H1 (cell line): ENCODE results near the gene GTF2F2. TPM values are rescaled to one million over a fixed set of nuclear protein-coding genes. Genes with fewer than 3 reads are reported as not detected.

Experiments used
- CTCF ChIA-PET: fragments of 300-600 bp; sonication (Branson Sonifier 250); formaldehyde crosslinking; loops from one replicate; lab custom pipeline; 2021; ENCODE audit not compliant: partially characterized antibody; lab: Charles Lee
- POLR2A ChIA-PET: fragments of 300-600 bp; sonication (Branson Sonifier 250); formaldehyde crosslinking; loops from one replicate; lab custom pipeline; 2021; ENCODE audit warnings: inconsistent platforms; ENCODE audit not compliant: partially characterized antibody; lab: Charles Lee
- DNase-seq, 2 experiments: peaks; one replicate each; pipeline versions ENCODE4 v3.0.0 to v3.0.0-alpha.2; 2010 to 2022; ENCODE audit warnings: low spot score in 2 of 2, low read depth in 1 of 2, mixed read lengths in 1 of 2
- FAIRE-seq: peaks from 2 replicates; lab custom pipeline; 2011; peaks lifted over from hg19 to GRCh38; lab: Jason Lieb, UNC
- H2AFZ ChIP-seq: 2 replicates; pipeline ENCODE4 v1.8.1; 2012; ENCODE audit warnings: low read length, inconsistent platforms
- H2AK5ac ChIP-seq: 2 replicates; pipeline ENCODE4 v1.6.1; 2013; ENCODE audit warnings: low read depth, low read length
- H2BK120ac ChIP-seq: replicated peaks from 2 replicates; pipeline ENCODE3; 2013; ENCODE audit warnings: low read depth, low read length, inconsistent platforms
- H2BK12ac ChIP-seq: 2 replicates; pipeline ENCODE4 v1.6.1; 2013; ENCODE audit warnings: low read depth, low read length
- H2BK15ac ChIP-seq: 2 replicates; pipeline ENCODE4 v1.6.1; 2013; ENCODE audit warnings: low read length
- H2BK20ac ChIP-seq: 2 replicates; pipeline ENCODE4 v1.6.1; 2013; ENCODE audit warnings: low read length
- H2BK5ac ChIP-seq: 2 replicates; pipeline ENCODE4 v1.6.1; 2013; ENCODE audit warnings: low read depth, low read length
- H3K14ac ChIP-seq: 2 replicates; pipeline ENCODE4 v1.6.1; 2013; ENCODE audit warnings: inconsistent platforms; ENCODE audit not compliant: insufficient read length
- H3K18ac ChIP-seq: 2 replicates; pipeline ENCODE4 v1.6.1; 2013; ENCODE audit warnings: low read length; ENCODE audit errors: extremely low read depth
- H3K23ac ChIP-seq: 2 replicates; pipeline ENCODE4 v1.6.1; 2013; ENCODE audit warnings: inconsistent platforms; ENCODE audit not compliant: insufficient read length
- H3K23me2 ChIP-seq: 2 replicates; pipeline ENCODE4 v1.6.1; 2013; ENCODE audit warnings: low read depth, low read length
- H3K27ac ChIP-seq: 2 replicates; pipeline ENCODE4 v1.6.1; 2011; ENCODE audit warnings: low read depth, low read length, inconsistent platforms
- H3K27me3 ChIP-seq, 4 experiments: replicated peaks in 1 of 4; 1 replicate in 1 of 4; 2 replicates in 3 of 4; pipeline versions ENCODE4 v1.6.1 to v1.8.1; 2011 to 2013; ENCODE audit warnings: low read length in 3 of 4, mild to moderate bottlenecking in 3 of 4, inconsistent platforms in 2 of 4, mixed read lengths in 2 of 4, moderate library complexity in 1 of 4; ENCODE audit not compliant: control insufficient read depth in 3 of 4, insufficient read depth in 3 of 4; ENCODE audit errors: extremely low read depth in 1 of 4
- H3K36me3 ChIP-seq, 4 experiments: 2 replicates each; pipeline versions ENCODE4 v1.6.1 to v1.8.1; 2011 to 2013; ENCODE audit warnings: mild to moderate bottlenecking in 4 of 4, low read length in 3 of 4, moderate library complexity in 2 of 4, control low read depth in 1 of 4, inconsistent platforms in 1 of 4; ENCODE audit not compliant: insufficient read depth in 4 of 4, control insufficient read depth in 2 of 4
- H3K4ac ChIP-seq: replicated peaks from 2 replicates; pipeline ENCODE3; 2013; ENCODE audit warnings: low read length, low read depth, mixed read lengths, inconsistent platforms; ENCODE audit not compliant: insufficient read length
- H3K4me1 ChIP-seq, 4 experiments: replicated peaks in 1 of 4; 1 replicate in 1 of 4; 2 replicates in 3 of 4; pipeline versions ENCODE4 v1.6.1 to v1.8.1; 2011 to 2013; ENCODE audit warnings: low read length in 3 of 4, inconsistent platforms in 2 of 4, mixed read lengths in 1 of 4; ENCODE audit not compliant: insufficient read depth in 4 of 4, control insufficient read depth in 3 of 4
- H3K4me2 ChIP-seq, 2 experiments: 2 replicates each; pipeline versions ENCODE4 v1.6.1 to v1.8.1; 2011 to 2013; ENCODE audit warnings: low read depth in 2 of 2, low read length in 2 of 2, control low read depth in 1 of 2, inconsistent platforms in 1 of 2, mild to moderate bottlenecking in 1 of 2; ENCODE audit not compliant: insufficient read depth in 1 of 2
- H3K4me3 ChIP-seq, 4 experiments: fragments of 200-600, 300-600 bp in 1 of 4; sonication (generic), shearing (Covaris generic), sonication (Bioruptor Twin) in 1 of 4; 2 replicates each; pipeline versions ENCODE4 v1.5.1 to v1.8.1; 2011 to 2016; ENCODE audit warnings: low read length in 4 of 4, low read depth in 3 of 4, control low read depth in 2 of 4, inconsistent platforms in 2 of 4, mild to moderate bottlenecking in 2 of 4, mixed read lengths in 1 of 4, moderate library complexity in 1 of 4; ENCODE audit not compliant: insufficient read depth in 2 of 4; ENCODE audit errors: extremely low read depth in 1 of 4
- H3K56ac ChIP-seq: replicated peaks from 2 replicates; pipeline ENCODE3; 2013; ENCODE audit warnings: low read depth, mild to moderate bottlenecking, mixed read lengths, low read length, inconsistent platforms; ENCODE audit not compliant: insufficient read length
- H3K79me1 ChIP-seq: 2 replicates; pipeline ENCODE4 v1.6.1; 2013; ENCODE audit warnings: low read depth, low read length, control low read depth
- H3K79me2 ChIP-seq, 2 experiments: 2 replicates each; pipeline versions ENCODE4 v1.6.1 to v1.8.1; 2012 to 2013; ENCODE audit warnings: low read length in 2 of 2, mild to moderate bottlenecking in 2 of 2, inconsistent platforms in 1 of 2; ENCODE audit not compliant: insufficient read depth in 2 of 2, control insufficient read depth in 1 of 2
- H3K9ac ChIP-seq, 4 experiments: replicated peaks in 1 of 4; 1 replicate in 1 of 4; 2 replicates in 3 of 4; pipeline versions ENCODE4 v1.6.1 to v1.8.1; 2011 to 2013; ENCODE audit warnings: low read depth in 3 of 4, low read length in 3 of 4, control low read depth in 2 of 4, mild to moderate bottlenecking in 2 of 4, moderate library complexity in 2 of 4, inconsistent platforms in 1 of 4; ENCODE audit errors: extremely low read depth in 1 of 4
- H3K9me3 ChIP-seq, 2 experiments: 2 replicates each; pipeline versions ENCODE4 v1.6.1 to v1.8.1; 2012 to 2013; ENCODE audit warnings: mild to moderate bottlenecking in 2 of 2, moderate library complexity in 2 of 2, control low read depth in 1 of 2, inconsistent platforms in 1 of 2, low read depth in 1 of 2, low read length in 1 of 2, mixed read lengths in 1 of 2; ENCODE audit not compliant: insufficient read depth in 2 of 2
- H4K20me1 ChIP-seq, 2 experiments: replicated peaks in 1 of 2; 2 replicates each; pipeline versions ENCODE3 to v1.8.1; 2011 to 2013; ENCODE audit warnings: inconsistent platforms in 2 of 2, low read length in 2 of 2, mild to moderate bottlenecking in 1 of 2; ENCODE audit not compliant: insufficient read depth in 2 of 2, control insufficient read depth in 1 of 2
- H4K5ac ChIP-seq: 2 replicates; pipeline ENCODE4 v1.6.1; 2013; ENCODE audit warnings: low read length, low read depth, mixed read lengths, inconsistent platforms; ENCODE audit not compliant: insufficient read length
- H4K8ac ChIP-seq: 2 replicates; pipeline ENCODE4 v1.8.0; 2013; ENCODE audit warnings: mild to moderate bottlenecking, moderate library complexity, low read length, inconsistent platforms; ENCODE audit not compliant: insufficient read depth; ENCODE audit errors: extremely low read depth
- H4K91ac ChIP-seq: replicated peaks from 2 replicates; pipeline ENCODE3; 2013; ENCODE audit warnings: low read length, mixed read lengths, inconsistent platforms; ENCODE audit not compliant: insufficient read length
- ASH2L ChIP-seq: fragments of 200-600, 300-600 bp; sonication (generic); IDR thresholded peaks from one replicate; pipeline ENCODE4 v1.7.1; 2017; ENCODE audit warnings: low read length
- ATF3 ChIP-seq: IDR thresholded peaks from 2 replicates; pipeline ENCODE4 v1.6.1; 2011; ENCODE audit warnings: low read depth, mild to moderate bottlenecking, low read length; ENCODE audit not compliant: insufficient read depth
- CEBPB ChIP-seq: IDR thresholded peaks from 2 replicates; pipeline ENCODE4 v1.6.1; 2012; ENCODE audit warnings: low read depth, low read length
- CREB1 ChIP-seq: IDR thresholded peaks from 2 replicates; pipeline ENCODE4 v1.6.1; 2012; ENCODE audit warnings: inconsistent platforms
- EGR1 ChIP-seq: IDR thresholded peaks from 2 replicates; pipeline ENCODE4 v1.6.1; 2011; ENCODE audit warnings: low read depth, low read length, borderline replicate concordance
- HDAC6 ChIP-seq: IDR thresholded peaks from one replicate; pipeline ENCODE4 v1.7.1; 2012; ENCODE audit warnings: low read depth, mild to moderate bottlenecking, inconsistent platforms, low read length, moderate library complexity
- KDM1A ChIP-seq: fragments of 200-600, 300-600 bp; sonication (generic); IDR thresholded peaks from 2 replicates; pipeline ENCODE4 v1.7.1; 2016; ENCODE audit warnings: mild to moderate bottlenecking, low read length, borderline replicate concordance
- KDM5A ChIP-seq: fragments of 200-600 bp; IDR thresholded peaks from 2 replicates; pipeline ENCODE4 v1.7.1; 2012; ENCODE audit warnings: mild to moderate bottlenecking, low read length, inconsistent platforms, mixed read lengths
- NRF1 ChIP-seq: IDR thresholded peaks from 2 replicates; pipeline ENCODE4 v1.6.1; 2011; ENCODE audit warnings: mild to moderate bottlenecking, low read depth, low read length, improper control_type of control experiment
- POU5F1 ChIP-seq: IDR thresholded peaks from 2 replicates; pipeline ENCODE4 v1.6.1; 2011; ENCODE audit warnings: low read depth, mild to moderate bottlenecking, low read length, moderate library complexity
- RAD21 ChIP-seq, 2 experiments: IDR thresholded peaks in 1 of 2; conservative IDR thresholded peaks in 1 of 2; 2 replicates each; pipeline ENCODE4 v1.6.1; 2011; ENCODE audit warnings: low read depth in 2 of 2, low read length in 2 of 2, improper control_type of control experiment in 1 of 2, inconsistent platforms in 1 of 2, mild to moderate bottlenecking in 1 of 2, moderate library complexity in 1 of 2
- RBBP5 ChIP-seq: IDR thresholded peaks from 2 replicates; pipeline ENCODE4 v1.7.1; 2012; ENCODE audit warnings: low read depth, mild to moderate bottlenecking, inconsistent platforms, low read length, moderate library complexity, borderline replicate concordance
- RXRA ChIP-seq: IDR thresholded peaks from 2 replicates; pipeline ENCODE4 v1.6.1; 2011; ENCODE audit warnings: low read depth, mild to moderate bottlenecking, low read length, moderate library complexity; ENCODE audit not compliant: insufficient read depth
- SP1 ChIP-seq: IDR thresholded peaks from 2 replicates; pipeline ENCODE4 v1.6.1; 2011; ENCODE audit warnings: low read depth, low read length
- YY1 ChIP-seq: IDR thresholded peaks from 2 replicates; pipeline ENCODE4 v1.6.1; 2011; ENCODE audit warnings: low read depth, mild to moderate bottlenecking, low read length
- WGBS, 2 experiments: shearing (Covaris generic) in 1 of 2; methylation state at CpG; one replicate each; pipeline versions ENCODE4 v1.1.6 to v1.1.7; 2013 to 2015; ENCODE audit warnings: low lambda C conversion rate in 2 of 2, mixed read lengths in 2 of 2, inconsistent platforms in 1 of 2, low coverage in 1 of 2, missing lambda C conversion rate in 1 of 2; ENCODE audit not compliant: insufficient replicate concordance in 2 of 2, insufficient coverage in 1 of 2, insufficient read length in 1 of 2; ENCODE audit errors: extremely low coverage in 1 of 2, missing lambda C conversion rate in 1 of 2; 5-methylcytosine and 5-hydroxymethylcytosine counted together
- polyA plus RNA-seq, 7 experiments: library from polyadenylated mRNA; depleted of rRNA in 3 of 7; stranded (reverse) in 5 of 7; unstranded in 2 of 7; fragments of >200 nt in 5 of 7; fragments of 200-250 nt in 2 of 7; gene quantifications; 1 replicate in 5 of 7; 2 replicates in 1 of 7; 4 replicates in 1 of 7; pipeline versions ENCODE4 v1.2.1 to v1.2.3, GENCODE V29; 2011 to 2013; ENCODE audit warnings: missing spikeins in 2 of 7, mixed read lengths in 2 of 7
- total RNA-seq: library from RNA; stranded (reverse); fragmentation: NEBNext Ultra II Directional; extraction: Animal tissue kit (Norgen Biotek cat#: 25700); gene quantifications from 2 replicates; pipeline ENCODE4 v1.2.1, GENCODE V29; 2021

The GTF2F2 gene
- total and polyA plus RNA-seq, 2 of the 8 experiments (the other 6 are each of a cell fraction or from before 2014, with no cell fraction given) = 10.8 to 31.1 TPM

- H2BK12ac ChIP-seq = no peak overlapping the region
- POLR2A ChIA-PET = no interaction called here
- TF ChIP-seq RBBP5 (no peak), ATF3 (no peak), CEBPB (no peak), HDAC6 (no peak), RXRA (no peak), RAD21 (IDR thresholded peaks at IDR 0.05 in 1 of 2, conservative IDR thresholded peaks at IDR 0.05 in 1 of 2; ENCODE audit: low read depth in 2 of 2, low read length in 2 of 2) (no peak), SP1 (no peak), POU5F1 (no peak), EGR1 (no peak), KDM1A (no peak), CREB1 (no peak), NRF1 (no peak), ASH2L (no peak), YY1 (no peak), KDM5A (no peak)
Observed at GRCh38 chr13:45141369-45141768, 21.1 kb downstream of the GTF2F2 start.

More at GRCh38 chr13:45141369-45141768, 21.1 kb downstream of the GTF2F2 start:
- H3K79me2 ChIP-seq = peaks cover 0 to 72% of the 10 kb centered on the region in 2 experiments; a peak in 2 of 4 replicates
- no peak overlapping the region for H2BK120ac ChIP-seq
- H3K56ac ChIP-seq = no peak overlapping the region
- no peaks in the 10 kb centered on the region for H3K23me2 ChIP-seq
- no peak overlapping the region for H3K4me3 ChIP-seq
- no peak overlapping the region for H2AFZ ChIP-seq
- no peak overlapping the region for H4K5ac ChIP-seq
- H2AK5ac ChIP-seq = no peak overlapping the region
- FAIRE-seq = no peak
- 100% methylated on average over 1 of the region's 1 CpG; no CpG with 5 or more reads in 1 of the 2 experiments for WGBS, 2 experiments
- CTCF ChIA-PET = no interaction called here
- H3K14ac ChIP-seq = no peak overlapping the region
- no peak overlapping the region for H3K18ac ChIP-seq
- H3K27ac ChIP-seq = no peak overlapping the region
- H3K9ac ChIP-seq = no peak overlapping the region
- H3K79me1 ChIP-seq = peaks cover 3% of the 10 kb centered on the region; the same call in 1 of the 2 replicates
- no peak overlapping the region for H3K4me2 ChIP-seq
- peaks cover 0 to 13% (median 5%) of the 10 kb centered on the region in 4 experiments; a peak in 4 of 8 replicates for H3K36me3 ChIP-seq
- H3K4ac ChIP-seq = no peak overlapping the region
- H2BK20ac ChIP-seq = no peak overlapping the region
- no peaks in the 10 kb centered on the region for H3K27me3 ChIP-seq
- H3K4me1 ChIP-seq = peaks cover 0 to 9% (median 4%) of the 10 kb centered on the region in 4 experiments; a peak in 4 of 7 replicates
- H3K9me3 ChIP-seq = no peaks in the 10 kb centered on the region
- no peak overlapping the region for H4K8ac ChIP-seq
- H4K20me1 ChIP-seq = peaks cover 0 to 4% of the 10 kb centered on the region in 2 experiments
- H2BK5ac ChIP-seq = no peak overlapping the region
- no peak overlapping the region for H4K91ac ChIP-seq
- DNase-seq = no peak
- no peak overlapping the region for H2BK15ac ChIP-seq
- no peak overlapping the region for H3K23ac ChIP-seq
